ENCODE measurements around the gene KCMF1.

KCMF1 gene

GRCh38 chr2:84959095-84959565, 11.8 kb upstream of the KCMF1 start:
- TF ChIP-seq, protein P1, sequence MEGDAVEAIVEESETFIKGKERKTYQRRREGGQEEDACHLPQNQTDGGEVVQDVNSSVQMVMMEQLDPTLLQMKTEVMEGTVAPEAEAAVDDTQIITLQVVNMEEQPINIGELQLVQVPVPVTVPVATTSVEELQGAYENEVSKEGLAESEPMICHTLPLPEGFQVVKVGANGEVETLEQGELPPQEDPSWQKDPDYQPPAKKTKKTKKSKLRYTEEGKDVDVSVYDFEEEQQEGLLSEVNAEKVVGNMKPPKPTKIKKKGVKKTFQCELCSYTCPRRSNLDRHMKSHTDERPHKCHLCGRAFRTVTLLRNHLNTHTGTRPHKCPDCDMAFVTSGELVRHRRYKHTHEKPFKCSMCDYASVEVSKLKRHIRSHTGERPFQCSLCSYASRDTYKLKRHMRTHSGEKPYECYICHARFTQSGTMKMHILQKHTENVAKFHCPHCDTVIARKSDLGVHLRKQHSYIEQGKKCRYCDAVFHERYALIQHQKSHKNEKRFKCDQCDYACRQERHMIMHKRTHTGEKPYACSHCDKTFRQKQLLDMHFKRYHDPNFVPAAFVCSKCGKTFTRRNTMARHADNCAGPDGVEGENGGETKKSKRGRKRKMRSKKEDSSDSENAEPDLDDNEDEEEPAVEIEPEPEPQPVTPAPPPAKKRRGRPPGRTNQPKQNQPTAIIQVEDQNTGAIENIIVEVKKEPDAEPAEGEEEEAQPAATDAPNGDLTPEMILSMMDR (conservative IDR thresholded peaks at IDR 0.05; ENCODE audit: low read depth) = no peak
- ChIA-PET CTCF (interaction anchor here (0.7 to 2.8 kb wide), 2 partner anchors 33 to 61 kb away, joined by 5 to 8 read pairs; no protein-coding TSS in a partner anchor), POLR2A (ENCODE audit: low non-redundant PET) (interaction anchor here (0.6 to 2.6 kb wide), 3 partner anchors 11 to 987 kb away, joined by 3 to 10 read pairs (median 5); no protein-coding TSS in a partner anchor)
- DNase-seq (ENCODE audit: low spot score) = peak; percentile 74
- peak overlapping the region; percentile 97 for H3K27ac ChIP-seq

- DNase-seq (ENCODE audit: low spot score) = no peak
- ChIA-PET POLR2A (ENCODE audit: low non-redundant PET) (interaction anchor here (0.6 to 2.6 kb wide), 3 partner anchors 10 to 987 kb away, joined by 3 to 10 read pairs (median 5); no protein-coding TSS in a partner anchor), CTCF (interaction anchor here (0.6 to 2.8 kb wide), 2 partner anchors 34 to 534 kb away, joined by 3 to 8 read pairs; no protein-coding TSS in a partner anchor)
- H3K27ac ChIP-seq = peak overlapping the region; percentile 97
- TF ChIP-seq, protein P1 (conservative IDR thresholded peaks at IDR 0.05; ENCODE audit: low read depth) = no peak
These were observed 11.1 kb upstream of the KCMF1 start for GRCh38 chr2:84959566-84960506.

DNA sequence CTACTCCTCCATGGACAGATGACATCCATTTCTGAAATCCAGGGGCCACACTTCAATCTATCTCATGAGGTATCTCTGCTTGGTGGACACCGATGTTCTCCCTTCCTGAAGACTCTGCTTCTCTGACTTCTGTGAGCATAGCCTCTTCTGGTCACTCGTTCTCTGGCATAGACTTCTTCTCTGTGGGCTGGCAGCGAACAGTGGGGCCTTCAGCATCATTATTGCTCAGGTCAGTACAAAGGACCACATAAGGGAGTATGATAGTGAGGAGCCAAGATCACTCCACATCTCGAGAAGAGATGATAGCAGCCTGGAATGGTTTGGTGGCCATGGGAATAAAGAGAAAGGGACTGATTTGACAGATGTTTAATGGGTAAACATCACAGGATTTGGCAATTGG, 8.0 kb upstream of the KCMF1 start:
- ChIA-PET POLR2A (ENCODE audit: low non-redundant PET) (no interaction called here), CTCF (interaction anchor here (0.9 kb wide), 1 partner anchor 81 kb away, joined by 3 read pairs; no protein-coding TSS in a partner anchor)
- H3K27ac ChIP-seq = no peak overlapping the region
- TF ChIP-seq, protein P1 (conservative IDR thresholded peaks at IDR 0.05; ENCODE audit: low read depth) = no peak
- DNase-seq (ENCODE audit: low spot score) = no peak

DNA sequence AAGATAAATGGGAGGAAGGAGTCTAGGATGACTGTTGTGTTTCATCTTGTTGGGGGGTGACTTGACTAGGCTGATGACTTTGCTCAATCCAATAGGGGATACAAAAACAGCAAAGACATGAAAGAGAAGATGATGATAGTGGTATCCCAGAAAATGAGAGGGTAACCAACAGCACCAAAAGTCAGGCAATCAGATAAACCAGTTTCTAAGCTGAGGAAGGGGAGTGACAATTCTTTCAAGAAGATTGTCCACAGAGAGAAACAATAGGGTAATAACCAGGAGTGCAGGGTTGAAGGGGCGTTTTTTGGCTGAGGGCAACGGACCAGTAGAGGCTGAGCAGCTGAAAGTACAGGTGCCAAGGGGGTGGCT, 7.7 kb upstream of the KCMF1 start:
- CTCF ChIA-PET = interaction anchor here (0.9 kb wide), 1 partner anchor 81 kb away, joined by 3 read pairs; no protein-coding TSS in a partner anchor
- POLR2A ChIA-PET (ENCODE audit: low non-redundant PET) = no interaction called here
- TF ChIP-seq, protein P1 (conservative IDR thresholded peaks at IDR 0.05; ENCODE audit: low read depth) = no peak
- DNase-seq (ENCODE audit: low spot score) = no peak
- no peak overlapping the region for H3K27ac ChIP-seq

DNA sequence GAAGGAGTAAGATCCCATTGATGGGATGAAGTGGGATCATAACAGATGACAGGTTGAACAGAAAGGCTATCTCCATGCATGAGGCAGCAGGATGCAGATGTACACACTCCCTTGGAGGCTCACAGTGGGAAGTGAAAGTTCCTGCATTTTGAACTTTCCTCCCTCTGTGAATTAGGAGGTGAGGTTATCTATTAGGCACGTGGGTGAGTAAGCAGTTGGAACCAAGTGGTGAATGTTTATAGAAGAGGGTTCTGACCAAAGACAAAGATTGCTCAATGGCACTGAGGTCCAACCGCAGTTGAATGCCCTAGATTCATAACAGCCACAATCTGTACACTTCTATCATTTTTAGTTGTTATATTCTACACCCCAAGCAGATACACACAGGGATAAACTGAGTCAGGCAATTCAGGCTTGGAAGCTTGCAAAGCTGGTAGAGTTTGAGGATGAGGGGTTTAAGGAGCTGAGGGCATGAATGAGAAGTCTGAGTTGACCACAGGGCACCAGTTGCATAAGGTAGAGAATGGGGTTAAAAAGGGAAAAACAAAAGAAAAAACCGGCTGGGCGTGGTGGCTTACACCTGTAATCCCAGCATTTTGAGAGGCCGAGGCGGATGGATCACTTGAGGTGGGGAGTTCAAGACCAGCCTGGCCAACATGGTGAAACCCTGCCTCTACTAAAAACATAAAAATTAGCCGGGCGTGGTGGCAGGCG, 7.1 kb upstream of the KCMF1 start:
- CTCF ChIA-PET = interaction anchor here (0.9 kb wide), 1 partner anchor 82 kb away, joined by 3 read pairs; no protein-coding TSS in a partner anchor
- H3K27ac ChIP-seq = peak overlapping the region; percentile 44
- POLR2A ChIA-PET (ENCODE audit: low non-redundant PET) = no interaction called here
- no peak for DNase-seq (ENCODE audit: low spot score)
- TF ChIP-seq, protein P1 (conservative IDR thresholded peaks at IDR 0.05; ENCODE audit: low read depth) = no peak

All from RWPE1 (cell line).